ENCODE measurements around the gene RNF157. TPM values are rescaled to one million over a fixed set of nuclear protein-coding genes. Genes with fewer than 3 reads are reported as not detected.
"Not testable (repeated sequence)": the region's sequence is repeated elsewhere in the genome, so short reads cannot be mapped to it uniquely, and the experiment has no call there.

RNF157 gene
- total and polyA plus RNA-seq, 2 of the 13 experiments (the other 11 are each of a cell fraction or from before 2014, with no cell fraction given): 0.44 to 1.5 TPM

- 0 out of 2 replicates have a peak, but pooled peaks have one; percentile 50 for TF ChIP-seq ZMYM4 (CRISPR knock-in tag; IDR thresholded peaks at IDR 0.05)
- peak; percentile 65; the same call in 1 of the 2 replicates for TF ChIP-seq DRAP1 (CRISPR knock-in tag; IDR thresholded peaks at IDR 0.05)
- peak; percentile 77 for TF ChIP-seq NFYB (CRISPR knock-in tag; IDR thresholded peaks at IDR 0.05)
- 0 out of 2 replicates have a peak, but pooled peaks have one; percentile 37 for TF ChIP-seq POLR2AphosphoS5 (IDR thresholded peaks at IDR 0.05; ENCODE audit: low read depth, low read length)
- TF ChIP-seq NFYC (CRISPR knock-in tag; IDR thresholded peaks at IDR 0.05): peak; percentile 81
- TF ChIP-seq, protein P1, sequence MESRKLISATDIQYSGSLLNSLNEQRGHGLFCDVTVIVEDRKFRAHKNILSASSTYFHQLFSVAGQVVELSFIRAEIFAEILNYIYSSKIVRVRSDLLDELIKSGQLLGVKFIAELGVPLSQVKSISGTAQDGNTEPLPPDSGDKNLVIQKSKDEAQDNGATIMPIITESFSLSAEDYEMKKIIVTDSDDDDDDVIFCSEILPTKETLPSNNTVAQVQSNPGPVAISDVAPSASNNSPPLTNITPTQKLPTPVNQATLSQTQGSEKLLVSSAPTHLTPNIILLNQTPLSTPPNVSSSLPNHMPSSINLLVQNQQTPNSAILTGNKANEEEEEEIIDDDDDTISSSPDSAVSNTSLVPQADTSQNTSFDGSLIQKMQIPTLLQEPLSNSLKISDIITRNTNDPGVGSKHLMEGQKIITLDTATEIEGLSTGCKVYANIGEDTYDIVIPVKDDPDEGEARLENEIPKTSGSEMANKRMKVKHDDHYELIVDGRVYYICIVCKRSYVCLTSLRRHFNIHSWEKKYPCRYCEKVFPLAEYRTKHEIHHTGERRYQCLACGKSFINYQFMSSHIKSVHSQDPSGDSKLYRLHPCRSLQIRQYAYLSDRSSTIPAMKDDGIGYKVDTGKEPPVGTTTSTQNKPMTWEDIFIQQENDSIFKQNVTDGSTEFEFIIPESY (CRISPR knock-in tag; IDR thresholded peaks at IDR 0.05): 0 out of 2 replicates have a peak, but pooled peaks have one; percentile 37
- peak in 1 of 2 experiments; percentile 72; a peak in 1 of 4 replicates for TF ChIP-seq POLR2A (IDR thresholded peaks at IDR 0.05; ENCODE audit: insufficient read depth in 1 of 2, low read depth in 2 of 2, low read length in 2 of 2)
- TF ChIP-seq ZC3H4 (CRISPR knock-in tag; IDR thresholded peaks at IDR 0.05; ENCODE audit: borderline replicate concordance): peak; percentile 58; the same call in 1 of the 2 replicates
- CTCF ChIA-PET (ENCODE audit: low intra/inter-chr PET ratio, low total read pairs); H3K4me2 ChIP-seq (ENCODE audit: low read depth, low read length); H3K9me3 ChIP-seq (ENCODE audit: low read length); H4K20me1 ChIP-seq (ENCODE audit: insufficient read depth, low read length); H3K4me3 ChIP-seq (replicated peaks in 1 of 3; ENCODE audit: insufficient read depth in 1 of 3, low read depth in 2 of 3, low read length in 3 of 3); H3K27ac ChIP-seq (ENCODE audit: extremely low read length, insufficient read depth, low read length); H3K9ac ChIP-seq (ENCODE audit: insufficient read depth, low read depth, low read length); ATAC-seq; intact Hi-C loops (cut with micrococcal nuclease; ENCODE audit: unreplicated experiment); H3K79me2 ChIP-seq (ENCODE audit: insufficient read depth, low read length); FAIRE-seq; H2AFZ ChIP-seq (ENCODE audit: low read length); H3K27me3 ChIP-seq (ENCODE audit: control insufficient read depth in 1 of 2, insufficient read depth in 2 of 2, low read length in 2 of 2); DNase-seq (ENCODE audit: low spot score); in situ Hi-C loops (cut with HindIII; ENCODE audit: extremely low pct_ligation_motif_present, low pct_unique_long_range_greater_than_20kb); H3K36me3 ChIP-seq (replicated peaks in 1 of 2; ENCODE audit: control insufficient read depth in 1 of 2, insufficient read depth in 2 of 2, low read length in 2 of 2): not testable (repeated sequence)
- BruUV-seq (replicated peaks): TSS peak; percentile 33
- H3K4me1 ChIP-seq (ENCODE audit: insufficient read depth, low read length): peaks cover 76% of the 10 kb centered on the region
- POLR2A ChIA-PET: interaction anchor here (0.8 to 1.4 kb wide), 4 partner anchors 8 to 19 kb away, joined by 3 to 8 read pairs (median 3); partner anchors contain the start of gene UBALD2
- 86% methylated on average over 19 of the region's 19 CpGs for WGBS (ENCODE audit: low lambda C conversion rate)
Measured at GRCh38 chr17:76256430-76257050, 16.2 kb upstream of the RNF157 start.
